NCI-H748 (cell line): Measurements from ENCODE around the gene FHL1.
"Not testable (repeated sequence)": the region's sequence is repeated elsewhere in the genome, so short reads cannot be mapped to it uniquely, and the experiment has no call there.

Experiments
- DNase-seq: peaks from one replicate; lab custom pipeline; 2025; ENCODE audit not compliant: unreplicated experiment; lab: John Stamatoyannopoulos, UW

The FHL1 gene

DNA sequence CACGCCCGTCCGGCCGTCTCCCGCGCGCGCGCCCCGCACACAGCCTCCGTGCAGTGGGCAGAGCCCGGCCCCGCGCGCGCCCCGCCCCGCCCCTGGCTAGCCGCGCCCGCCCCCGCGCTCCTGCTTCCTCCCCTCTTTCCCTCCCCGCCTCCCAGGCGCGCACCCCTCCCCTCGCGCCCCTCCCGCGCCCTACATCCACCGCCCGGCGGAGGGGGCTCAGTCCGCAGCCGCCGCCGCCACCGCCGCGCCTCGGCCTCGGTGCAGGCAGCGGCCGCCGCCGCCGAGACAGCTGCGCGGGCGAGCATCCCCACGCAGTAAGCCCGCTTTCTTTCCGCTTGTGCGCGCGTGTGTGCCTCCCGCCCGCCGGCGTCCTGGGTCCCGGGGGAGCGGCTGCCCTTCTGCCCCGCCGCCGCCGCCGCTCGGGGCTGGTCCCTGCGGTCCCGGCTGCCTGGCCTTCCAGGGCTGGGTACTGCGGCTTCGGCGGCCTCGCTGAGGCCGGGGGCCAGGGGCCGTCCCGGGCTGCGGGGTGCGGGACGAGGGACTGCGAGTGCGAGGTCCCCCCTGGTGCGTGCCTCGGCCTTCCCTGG lies at the start of gene FHL1:
Gene FHL1 (plus strand): TSS at position 219 of the 587 bp plus-strand sequence.
- peak; percentile 75 for DNase-seq

DNA sequence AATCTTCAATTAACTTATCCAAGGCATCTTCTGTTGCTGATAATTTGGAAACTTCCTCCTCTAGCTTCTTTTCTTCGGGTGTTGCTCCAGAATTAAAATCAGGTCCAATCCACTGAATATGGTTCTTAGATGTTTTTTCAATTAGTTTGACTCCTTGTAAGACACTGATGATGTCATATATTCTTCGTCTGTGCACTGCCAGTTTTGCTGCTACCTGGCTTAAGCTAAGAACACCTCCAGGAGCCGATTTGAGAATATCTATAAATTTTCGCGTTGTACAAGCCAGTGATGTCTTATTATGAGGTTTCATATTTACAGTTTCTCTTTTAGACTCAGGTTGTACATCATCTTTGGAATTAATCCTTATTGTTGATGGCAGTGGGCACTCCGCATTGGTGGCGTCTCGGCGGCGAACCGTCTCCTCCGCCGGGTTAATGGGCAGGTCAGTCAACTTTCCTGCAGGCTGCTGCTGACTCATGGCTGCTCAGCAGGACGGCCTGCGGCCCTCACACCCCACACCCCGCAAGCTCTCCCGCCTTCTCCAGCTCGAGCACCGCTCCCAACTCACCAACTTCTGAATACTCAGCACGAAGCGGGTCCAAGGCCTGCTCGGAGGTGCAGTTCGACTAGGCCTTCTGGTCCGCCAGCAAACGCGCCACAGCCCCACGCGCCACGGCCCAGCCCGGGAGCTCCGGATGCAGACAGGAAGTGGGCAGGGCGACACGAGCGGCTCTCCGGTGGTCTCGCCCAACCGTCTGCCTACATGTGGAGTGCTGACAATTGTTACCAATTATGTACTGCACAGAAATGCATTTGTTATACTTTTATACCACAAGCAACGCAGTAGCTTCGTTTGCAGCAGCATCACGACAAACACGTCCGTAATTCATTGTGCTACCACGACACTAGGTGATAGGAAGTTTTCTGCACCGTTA lies 49.2 kb upstream of the FHL1 start:
- DNase-seq, result no peak

DNA sequence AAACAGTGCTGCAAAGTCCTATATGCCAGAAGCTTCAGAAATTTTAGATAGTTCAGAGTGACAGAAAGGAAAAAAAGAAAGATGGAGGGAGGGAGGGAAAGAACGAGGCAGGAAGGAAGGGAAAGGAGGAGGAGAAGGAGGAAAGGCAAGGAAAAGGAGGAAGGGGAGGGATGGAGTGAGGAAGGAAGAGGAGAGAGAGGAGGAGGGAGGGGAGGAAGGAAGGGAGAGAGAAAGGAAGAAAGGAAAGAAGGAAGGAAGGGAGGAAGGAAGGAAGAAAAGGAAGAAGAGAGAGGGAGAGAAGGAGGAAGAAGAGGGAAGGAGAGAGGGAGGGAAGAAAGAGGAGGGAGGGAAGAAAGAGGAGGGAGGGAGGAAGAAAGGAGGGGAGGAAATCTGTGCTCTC lies 42.4 kb upstream of the FHL1 start:
- DNase-seq, result no peak

DNA sequence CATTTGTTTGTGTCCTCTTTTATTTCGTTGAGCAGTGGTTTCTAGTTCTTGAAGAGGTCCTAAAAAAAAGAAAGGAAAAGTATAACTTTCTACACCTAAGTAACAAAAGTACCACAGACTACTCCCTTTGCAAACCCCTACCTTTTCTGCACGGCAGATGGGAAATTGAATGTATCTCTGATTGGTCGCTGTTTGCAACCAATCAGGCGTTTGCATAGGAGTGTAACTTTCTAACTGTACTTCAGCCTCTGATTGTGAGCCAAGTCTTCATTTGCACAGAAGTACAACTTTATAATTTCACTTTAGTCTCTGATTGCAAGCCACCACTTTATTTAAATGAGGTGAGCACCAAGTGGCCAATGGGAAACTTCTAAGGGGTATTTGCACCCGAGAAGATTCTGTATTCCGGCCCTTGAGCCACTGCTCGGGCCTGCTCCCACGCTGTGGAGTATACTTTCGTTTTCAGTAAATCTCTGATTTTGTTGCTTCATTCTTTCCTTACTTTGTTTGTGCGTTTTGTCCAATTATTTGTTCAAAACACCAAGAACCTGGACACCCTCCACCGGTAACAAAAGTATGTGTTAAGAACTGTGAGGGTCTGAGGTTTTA lies 40.3 kb upstream of the FHL1 start:
- no peak for DNase-seq

DNA sequence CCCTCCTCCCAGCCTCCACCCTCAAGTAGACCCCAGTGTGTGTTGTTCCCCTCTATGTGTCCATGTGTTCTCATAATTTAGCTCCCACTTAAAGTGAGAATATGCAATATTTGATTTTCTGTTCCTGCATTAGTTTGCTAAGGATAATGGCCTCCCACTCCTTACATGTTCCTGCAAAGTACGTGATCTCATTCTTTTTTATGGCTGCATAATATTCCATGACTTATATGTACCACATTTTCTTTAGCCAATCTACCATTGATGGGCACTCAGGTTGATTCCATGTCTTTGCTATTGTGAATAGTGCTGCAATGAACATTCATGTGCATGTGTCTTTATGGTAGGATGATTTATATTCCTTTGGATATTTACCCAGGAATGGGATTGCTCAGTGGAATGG lies 38.4 kb upstream of the FHL1 start:
- not testable (repeated sequence) for DNase-seq

DNA sequence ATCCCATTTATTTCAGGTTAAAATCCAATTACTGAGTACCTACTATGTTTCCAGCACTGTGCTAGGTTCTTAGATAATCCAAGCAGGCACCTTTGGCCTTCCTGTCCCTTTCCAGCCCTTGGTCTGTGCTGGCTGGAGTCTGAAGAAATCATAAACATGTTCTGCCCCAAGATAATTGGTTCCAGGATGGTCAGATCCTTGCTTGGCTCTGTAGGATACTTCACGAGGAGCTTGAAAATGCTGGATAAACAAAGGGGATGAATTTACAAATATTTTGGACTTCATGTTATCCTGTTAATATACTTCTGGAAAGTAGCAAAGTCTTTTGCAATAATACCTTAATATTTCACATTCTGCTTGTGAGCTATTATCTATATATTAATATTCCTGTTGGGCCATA lies 35.0 kb upstream of the FHL1 start:
- no peak for DNase-seq

DNA sequence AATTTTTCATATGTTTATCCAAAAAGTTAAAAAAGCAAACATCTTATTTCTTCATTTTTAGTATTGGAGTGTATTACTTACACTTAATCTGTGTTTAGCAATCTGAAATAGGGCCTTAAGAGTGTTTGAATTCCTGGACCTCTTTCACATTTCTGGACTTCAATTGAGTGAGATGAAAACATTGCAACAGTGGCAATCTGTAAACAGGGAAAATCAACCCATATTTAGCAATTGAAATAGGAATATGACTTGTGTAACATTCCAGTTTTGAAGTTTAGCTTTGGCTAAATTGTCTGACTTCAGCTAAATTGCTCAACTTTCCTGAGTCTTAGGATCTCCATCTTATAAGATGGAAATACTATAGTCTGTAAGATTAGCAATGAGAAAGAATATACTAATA lies 34.6 kb upstream of the FHL1 start:
- DNase-seq, result no peak

DNA sequence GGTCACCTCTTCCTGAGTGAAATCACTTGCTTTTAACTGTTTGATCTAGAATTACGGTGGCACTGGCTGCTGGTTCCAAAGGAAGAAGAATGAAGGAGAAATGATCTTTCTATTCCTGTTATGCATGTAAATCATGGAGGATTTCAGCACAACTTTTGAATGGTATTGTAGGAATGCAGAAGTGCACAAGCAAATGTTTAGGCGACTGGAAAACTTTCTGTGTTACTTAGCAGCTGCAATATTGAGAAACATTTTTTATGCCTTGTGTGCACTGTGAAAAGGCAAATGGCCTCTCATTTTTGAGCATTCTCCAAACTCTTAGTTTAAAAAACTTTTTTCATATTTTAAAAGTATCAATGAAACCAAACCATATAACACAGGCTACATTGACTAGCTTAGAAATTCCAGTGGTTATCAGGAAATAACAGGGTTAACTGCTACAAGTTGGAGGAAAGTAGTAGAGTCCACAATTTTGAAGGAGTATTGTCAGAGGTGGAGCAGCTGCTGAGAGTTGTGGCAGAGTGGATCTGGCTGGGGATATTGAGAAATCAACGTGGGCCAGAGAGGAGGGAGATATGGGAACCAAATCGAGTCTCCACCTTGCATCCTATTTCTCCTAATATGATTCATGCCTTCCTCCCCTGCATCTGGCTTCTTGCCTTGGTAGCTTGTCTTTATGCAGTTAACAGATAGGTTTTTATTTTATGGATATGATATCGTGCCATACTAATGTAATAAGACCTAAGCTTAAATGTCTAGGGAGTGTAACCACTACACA lies 32.0 kb upstream of the FHL1 start:
- DNase-seq, result no peak

DNA sequence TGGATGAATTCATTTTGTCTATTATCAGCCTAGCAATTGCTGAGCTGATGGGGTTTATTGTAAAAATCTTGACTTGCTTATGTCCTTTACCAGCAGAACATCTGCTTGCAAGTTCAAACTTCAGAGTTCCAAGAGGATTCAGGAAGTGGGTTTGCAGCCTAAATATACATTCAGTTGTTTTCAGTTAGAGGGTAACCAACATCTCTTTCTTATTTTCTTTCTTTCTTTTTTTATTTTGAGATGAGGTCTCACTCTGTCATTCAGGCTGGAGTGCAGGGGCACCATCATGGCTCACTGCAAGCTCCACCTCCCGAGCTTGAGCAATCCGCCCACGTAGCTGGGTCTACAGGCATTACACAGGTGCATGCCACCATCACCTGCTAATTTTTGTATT lies 31.4 kb upstream of the FHL1 start:
- DNase-seq, result no peak

DNA sequence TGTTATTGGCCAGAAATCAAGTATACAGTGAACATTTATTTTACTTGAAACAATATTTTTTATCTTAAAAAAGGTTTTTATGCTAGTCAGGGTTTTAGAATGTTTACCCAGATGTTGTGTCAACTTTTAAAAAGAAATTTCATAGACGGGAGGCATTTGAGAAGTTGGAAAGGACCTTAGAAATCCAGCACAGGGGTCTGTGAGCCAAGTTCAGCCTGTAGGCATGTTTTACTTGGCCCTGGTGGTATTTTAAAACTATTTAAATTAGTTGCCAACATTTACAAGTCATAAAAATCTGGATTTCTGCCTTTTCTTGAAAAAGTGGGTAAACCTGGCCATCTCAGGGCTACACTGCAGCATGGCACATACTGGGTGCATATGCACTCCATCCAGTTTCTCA lies 25.5 kb upstream of the FHL1 start:
- DNase-seq, result no peak

DNA sequence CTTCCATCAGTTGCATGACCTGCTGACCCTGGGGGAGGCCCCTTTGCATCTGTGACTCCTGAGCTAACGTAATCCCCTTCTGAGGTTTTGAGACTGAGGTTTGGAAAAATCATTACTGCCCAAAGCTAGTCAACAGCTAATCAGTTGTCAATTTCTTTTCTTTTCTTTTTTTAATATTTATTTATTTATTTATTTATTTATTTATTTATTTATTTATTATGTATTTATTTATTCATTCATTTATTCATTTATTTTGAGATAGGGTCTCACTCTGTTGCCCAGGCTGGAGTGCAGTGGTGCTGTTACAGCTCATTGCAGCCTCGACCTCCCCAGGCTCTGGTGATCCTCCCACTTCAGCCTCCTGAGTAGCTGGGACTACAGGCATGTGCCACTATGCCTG lies 25.1 kb upstream of the FHL1 start:
- DNase-seq, result no peak

DNA sequence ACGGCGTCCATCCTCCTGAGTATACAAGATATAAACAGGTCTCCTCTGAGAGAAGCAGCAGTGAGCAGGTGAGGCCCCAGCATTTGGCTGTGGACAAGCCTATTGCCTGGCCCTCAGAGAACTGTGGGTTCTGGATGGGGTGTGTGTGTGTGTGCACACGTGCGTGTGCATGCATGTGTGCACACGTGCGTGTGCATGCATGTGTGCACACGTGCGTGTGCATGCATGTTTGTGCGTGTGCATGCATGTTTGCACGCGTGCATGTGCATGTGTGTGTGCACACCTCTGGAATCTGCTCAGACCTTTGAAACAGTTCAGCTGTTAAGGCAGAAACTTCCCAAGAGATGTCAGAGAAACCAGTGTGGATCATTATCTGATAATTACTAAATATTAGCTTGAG lies 22.2 kb upstream of the FHL1 start:
- DNase-seq, result no peak

DNA sequence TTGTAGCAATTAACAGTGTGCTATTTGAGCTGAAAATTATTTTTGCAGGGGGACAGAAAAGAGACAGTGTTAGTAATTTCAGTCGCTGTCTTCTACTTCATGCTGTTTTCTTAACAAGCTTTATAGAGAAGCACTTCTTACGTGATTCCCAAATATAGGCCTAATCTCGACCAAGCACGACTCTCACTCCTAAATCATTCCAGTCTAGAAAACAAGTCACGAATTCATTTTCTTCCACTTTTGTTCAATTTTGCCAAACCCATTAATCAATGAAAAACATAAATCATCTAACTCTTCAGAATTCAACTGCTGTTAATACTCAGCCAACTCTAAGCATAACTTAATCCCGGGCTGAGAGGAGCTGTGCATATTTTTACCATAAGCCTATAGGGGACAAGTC lies 21.0 kb upstream of the FHL1 start:
- DNase-seq, result no peak

DNA sequence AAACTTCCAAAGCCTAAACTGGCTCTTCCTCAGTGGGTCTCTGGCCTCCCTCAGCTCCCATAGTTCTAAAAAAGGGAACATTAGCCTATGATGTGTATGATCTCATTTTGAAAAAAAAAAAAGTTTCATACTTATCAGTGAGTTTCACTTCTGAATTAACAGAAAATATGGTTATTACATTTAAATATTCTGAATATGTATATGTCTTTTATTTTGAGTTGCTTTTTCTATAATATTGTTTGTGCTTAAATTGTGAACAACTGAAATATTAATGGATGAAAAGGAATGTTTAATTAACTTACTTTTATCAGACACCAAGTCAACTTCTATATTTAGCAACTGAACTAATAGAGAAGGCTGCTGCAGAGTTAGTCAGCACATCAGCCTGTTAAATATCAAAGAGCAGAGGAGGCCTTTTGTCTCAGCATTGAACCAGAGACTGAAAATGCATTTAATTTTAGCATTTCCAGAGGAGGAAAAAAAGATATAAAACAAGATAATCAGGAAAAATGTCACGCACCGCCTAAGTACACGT lies 20.4 kb upstream of the FHL1 start:
- DNase-seq, result no peak

DNA sequence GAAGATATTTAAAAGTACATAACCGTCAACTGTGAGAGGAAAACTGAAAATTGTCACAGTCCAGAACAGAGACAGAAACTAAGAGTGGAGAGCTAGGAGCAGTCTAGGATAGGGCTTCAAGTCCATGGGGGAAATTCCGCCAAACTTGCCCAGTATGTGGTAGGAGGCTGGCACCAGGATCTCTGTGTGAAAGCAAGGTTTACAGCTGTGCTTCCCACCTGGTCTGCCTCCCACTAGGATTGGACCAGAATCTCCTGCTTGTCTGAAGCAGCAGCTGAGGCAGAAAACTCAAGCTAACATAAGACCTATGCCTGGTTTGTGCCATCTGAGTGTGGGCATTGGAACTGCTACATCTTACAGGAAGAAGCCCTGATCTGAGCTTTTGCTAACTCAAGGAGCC lies 18.6 kb upstream of the FHL1 start:
- no peak for DNase-seq

DNA sequence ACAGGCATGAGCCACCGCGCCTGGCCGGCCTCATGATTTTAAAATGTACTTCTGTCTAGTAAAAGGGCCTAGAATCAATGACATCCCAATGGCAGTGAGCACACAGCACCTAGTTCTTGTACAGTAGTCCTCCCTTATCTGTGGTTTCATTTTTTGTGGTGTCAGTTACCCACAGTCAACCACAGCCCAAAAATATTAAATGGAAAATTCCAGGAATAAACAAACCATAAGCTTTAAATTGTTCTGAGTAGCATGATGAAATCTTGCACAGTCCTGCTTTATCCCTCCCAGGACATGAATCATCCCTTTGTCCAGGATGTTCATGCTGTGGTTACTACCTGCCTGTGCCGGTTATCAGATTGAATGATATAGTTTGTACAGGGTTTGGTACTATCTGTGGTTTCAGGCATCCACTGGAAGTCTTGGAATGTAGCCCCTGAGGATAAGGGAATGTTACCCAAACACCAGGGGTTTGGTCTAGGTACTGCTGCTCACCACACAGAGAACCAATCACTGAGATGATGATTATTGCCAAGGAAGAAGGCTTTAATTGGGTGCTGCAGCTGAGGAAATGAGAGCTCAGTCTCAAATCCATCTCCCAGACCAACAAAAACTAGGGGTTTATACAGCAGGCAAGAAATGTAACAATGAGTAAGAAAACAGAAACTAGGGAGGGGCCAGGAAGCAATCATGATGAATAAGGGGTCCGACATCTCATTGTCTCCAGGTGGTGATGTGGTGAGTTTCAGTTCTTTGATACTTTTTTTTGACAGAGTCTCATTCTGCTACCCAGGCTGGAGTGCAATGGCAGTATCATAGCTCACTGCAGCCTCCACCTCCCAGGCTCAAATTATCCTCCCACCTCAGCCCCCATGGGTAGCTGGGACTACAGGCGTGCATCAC lies 16.2 kb upstream of the FHL1 start:
- no peak for DNase-seq

DNA sequence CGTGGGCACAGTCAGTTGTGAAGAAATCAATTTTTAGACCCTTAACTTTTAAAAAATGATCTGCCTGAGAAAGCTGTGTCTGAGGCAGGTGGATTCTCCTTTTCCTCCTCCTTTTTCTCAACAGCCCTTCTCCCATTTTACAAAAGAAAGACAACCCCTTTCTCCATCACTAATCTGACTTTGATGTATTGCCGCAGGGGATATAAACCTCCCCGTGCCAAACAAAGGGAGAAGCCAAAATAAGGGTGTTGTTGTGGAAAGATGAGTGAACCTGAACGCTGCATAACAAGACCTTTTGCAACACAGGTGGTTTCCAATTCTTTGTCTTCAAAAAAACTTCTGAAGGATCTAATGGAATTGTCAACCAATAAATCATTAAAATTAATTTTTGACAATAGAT lies 8.4 kb upstream of the FHL1 start:
- peak; percentile 8 for DNase-seq

DNA sequence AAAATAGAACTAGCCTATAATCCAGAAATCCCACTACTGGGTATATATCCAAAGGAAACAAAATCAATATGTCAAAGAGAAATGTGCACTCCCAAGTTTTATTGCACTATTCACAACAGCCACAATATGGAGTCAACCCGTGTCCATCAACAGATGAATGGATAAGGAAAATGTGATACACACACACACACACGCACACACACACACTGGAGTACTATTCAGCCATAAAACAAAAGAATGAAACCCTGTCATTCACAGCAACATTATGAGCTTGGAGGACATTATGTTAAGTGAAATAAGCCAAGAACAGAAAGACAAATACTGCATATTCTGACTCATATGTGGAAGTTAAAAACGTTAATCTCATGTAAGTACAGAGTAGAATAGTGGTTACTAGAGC lies 5.8 kb upstream of the FHL1 start:
- no peak for DNase-seq

DNA sequence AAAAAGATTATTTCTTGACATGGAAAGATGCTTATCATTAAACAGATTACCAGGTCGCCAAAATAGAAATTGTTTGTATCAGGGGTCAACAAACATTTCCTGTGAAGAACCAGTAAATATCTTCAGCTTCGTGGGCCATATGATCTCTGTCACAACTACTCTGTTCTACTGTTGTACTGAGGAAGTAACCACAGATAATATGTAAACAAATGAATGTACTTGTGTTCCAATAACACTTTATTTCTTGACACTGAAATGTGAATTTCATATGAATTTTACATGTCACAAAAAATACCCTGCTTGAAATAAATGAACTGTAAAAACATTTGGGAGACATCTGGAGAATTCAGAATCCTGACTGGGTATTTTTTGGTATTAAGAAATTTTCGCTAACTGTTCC lies 4.7 kb upstream of the FHL1 start:
- no peak for DNase-seq

DNA sequence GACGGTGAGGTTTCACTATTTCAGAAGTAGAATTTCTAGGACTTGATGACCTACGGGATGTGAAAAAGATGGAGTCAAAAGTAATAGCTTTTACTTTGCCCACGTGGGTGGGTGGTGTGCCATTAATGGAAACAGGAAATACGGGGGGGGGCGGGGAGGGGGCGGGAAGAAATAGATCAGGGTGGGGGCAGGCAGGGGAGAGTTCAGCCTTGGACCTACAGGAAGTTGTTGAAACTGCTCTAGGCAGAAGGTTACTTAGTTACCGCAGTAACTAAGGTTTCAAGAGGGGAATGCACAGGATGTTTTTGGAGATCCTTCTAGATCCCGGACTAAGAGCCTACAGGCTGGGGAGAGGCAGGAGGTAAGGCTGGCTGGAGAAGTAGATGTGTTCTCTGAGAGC lies 3.6 kb upstream of the FHL1 start:
- peak; percentile 40 for DNase-seq
